Central memory CD8-positive, alpha-beta T cell (primary cell): ENCODE data around the gene CACNA1B.

ENCODE experiments used
- ATAC-seq: fragments of 150-1000 bp; cut with Tn5 transposase; replicated peaks from 2 replicates; pipeline ENCODE4 v1.10.0; 2022; ENCODE audit warnings: mild to moderate bottlenecking, moderate FRiP score, moderate number of reproducible peaks; ENCODE audit not compliant: poor library complexity, severe bottlenecking; ENCODE audit errors: extremely low read depth
- DNase-seq, 2 donors: peaks; one replicate each; pipeline ENCODE4 v3.0.0; 2021; ENCODE audit warnings: low spot score in 2 of 2
- H3K27ac Mint-ChIP-seq: one replicate; pipeline ENCODE4 v1.8.0; 2022; ENCODE audit warnings: low read depth, mild to moderate bottlenecking, moderate library complexity, mixed read lengths
- H3K27me3 Mint-ChIP-seq: one replicate; pipeline ENCODE4 v1.8.0; 2022; ENCODE audit warnings: mixed read lengths
- H3K36me3 Mint-ChIP-seq: one replicate; pipeline ENCODE4 v1.8.0; 2022; ENCODE audit warnings: mild to moderate bottlenecking, moderate library complexity, mixed read lengths; ENCODE audit not compliant: insufficient read depth
- H3K4me1 Mint-ChIP-seq: one replicate; pipeline ENCODE4 v1.8.0; 2022; ENCODE audit warnings: mixed read lengths
- H3K4me3 Mint-ChIP-seq: one replicate; pipeline ENCODE4 v1.8.0; 2022; ENCODE audit warnings: mild to moderate bottlenecking, moderate library complexity, mixed read lengths
- H3K9me3 Mint-ChIP-seq: one replicate; pipeline ENCODE4 v1.8.0; 2022; ENCODE audit warnings: mixed read lengths

Gene CACNA1B

DNA sequence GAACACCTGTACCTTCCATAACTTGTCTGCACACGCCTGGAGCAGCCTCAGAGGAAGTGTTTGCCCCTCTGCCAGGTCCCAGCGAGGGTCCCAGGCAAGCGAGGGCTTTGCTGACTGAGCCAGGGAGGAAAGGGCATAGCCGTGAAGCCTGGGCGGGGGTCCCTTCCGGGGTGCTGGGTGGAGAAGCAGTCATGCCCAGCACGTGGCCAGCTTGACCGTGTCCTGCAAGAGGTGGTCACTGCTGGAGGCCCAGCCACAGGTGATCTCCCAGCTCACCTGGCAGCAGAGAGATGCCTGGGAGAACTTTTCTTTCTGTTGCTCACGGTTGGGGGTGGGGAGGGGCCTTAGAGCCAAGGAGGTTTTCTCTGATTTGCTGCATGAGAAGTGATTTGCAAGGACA is 195.3 kb downstream of the CACNA1B start:
- no peak overlapping the region for H3K27ac Mint-ChIP-seq
- no peaks in the 10 kb centered on the region for H3K9me3 Mint-ChIP-seq
- H3K4me1 Mint-ChIP-seq = no peaks in the 10 kb centered on the region
- peaks cover 2% of the 10 kb centered on the region for H3K36me3 Mint-ChIP-seq
- peaks cover 56% of the 10 kb centered on the region for H3K27me3 Mint-ChIP-seq
- no peak for DNase-seq
- ATAC-seq = no peak
- no peak overlapping the region for H3K4me3 Mint-ChIP-seq

- Mint-ChIP-seq H3K4me3 (no peak overlapping the region), H3K4me1 (no peaks in the 10 kb centered on the region), H3K36me3 (peaks cover 2% of the 10 kb centered on the region), H3K27me3 (peaks cover 56% of the 10 kb centered on the region), H3K27ac (no peak overlapping the region), H3K9me3 (no peaks in the 10 kb centered on the region)
- DNase-seq (no peak), ATAC-seq (no peak)
Observed at GRCh38 chr9:138073408-138073807, 195.8 kb downstream of the CACNA1B start.

DNA sequence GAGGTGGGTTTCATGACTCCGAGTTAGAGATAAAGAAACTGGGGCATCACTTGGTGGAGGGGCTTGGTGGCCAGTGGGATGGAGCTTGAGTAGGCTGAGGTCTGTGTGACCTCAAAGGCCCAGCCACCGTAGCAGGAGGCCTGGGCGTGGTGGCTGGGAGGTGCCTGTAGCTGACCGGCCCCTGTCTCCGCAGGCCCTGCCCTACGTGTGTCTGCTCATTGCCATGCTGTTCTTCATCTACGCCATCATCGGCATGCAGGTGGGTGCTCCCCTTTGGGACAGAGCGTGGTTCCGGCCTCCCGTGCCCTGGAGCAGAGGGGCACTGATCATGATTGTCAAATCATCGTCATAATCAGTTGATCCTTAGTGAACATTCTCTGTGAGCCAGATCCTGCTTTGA is 196.2 kb downstream of the CACNA1B start:
- H3K9me3 Mint-ChIP-seq = no peaks in the 10 kb centered on the region
- ATAC-seq (no peak), DNase-seq (no peak)
- H3K4me3 Mint-ChIP-seq = no peak overlapping the region
- H3K4me1 Mint-ChIP-seq = no peaks in the 10 kb centered on the region
- H3K36me3 Mint-ChIP-seq = peaks cover 2% of the 10 kb centered on the region
- H3K27ac Mint-ChIP-seq = no peak overlapping the region
- peaks cover 60% of the 10 kb centered on the region for H3K27me3 Mint-ChIP-seq

- peaks cover 2% of the 10 kb centered on the region for H3K36me3 Mint-ChIP-seq
- ATAC-seq (no peak), DNase-seq (no peak)
- H3K27ac Mint-ChIP-seq = no peak overlapping the region
- H3K4me1 Mint-ChIP-seq = no peaks in the 10 kb centered on the region
- H3K4me3 Mint-ChIP-seq = no peak overlapping the region
- peaks cover 68% of the 10 kb centered on the region for H3K27me3 Mint-ChIP-seq
- no peaks in the 10 kb centered on the region for H3K9me3 Mint-ChIP-seq
Observed at GRCh38 chr9:138074516-138074915, 196.9 kb downstream of the CACNA1B start.

GRCh38 chr9:138075496-138075895 is 197.9 kb downstream of the CACNA1B start:
- ATAC-seq (no peak), DNase-seq (no peak)
- Mint-ChIP-seq H3K4me1 (no peaks in the 10 kb centered on the region), H3K27me3 (peaks cover 77% of the 10 kb centered on the region), H3K4me3 (no peak overlapping the region), H3K36me3 (peaks cover 2% of the 10 kb centered on the region), H3K27ac (no peak overlapping the region), H3K9me3 (no peaks in the 10 kb centered on the region)

GRCh38 chr9:138075961-138076649 is 198.5 kb downstream of the CACNA1B start:
- no peak overlapping the region for H3K27ac Mint-ChIP-seq

GRCh38 chr9:138076650-138077009 is 199.0 kb downstream of the CACNA1B start:
- Mint-ChIP-seq H3K4me3 (no peak overlapping the region), H3K27me3 (peaks cover 81% of the 10 kb centered on the region), H3K9me3 (no peaks in the 10 kb centered on the region), H3K36me3 (peaks cover 2% of the 10 kb centered on the region), H3K4me1 (no peaks in the 10 kb centered on the region), H3K27ac (no peak overlapping the region)
- ATAC-seq (no peak), DNase-seq (no peak)

More at GRCh38 chr9:138075961-138076649, 198.5 kb downstream of the CACNA1B start:
- peaks cover 81% of the 10 kb centered on the region for H3K27me3 Mint-ChIP-seq
- no peak for DNase-seq
- H3K9me3 Mint-ChIP-seq = no peaks in the 10 kb centered on the region
- peaks cover 2% of the 10 kb centered on the region for H3K36me3 Mint-ChIP-seq
- no peaks in the 10 kb centered on the region for H3K4me1 Mint-ChIP-seq
- no peak for ATAC-seq
- H3K4me3 Mint-ChIP-seq = no peak overlapping the region

DNA sequence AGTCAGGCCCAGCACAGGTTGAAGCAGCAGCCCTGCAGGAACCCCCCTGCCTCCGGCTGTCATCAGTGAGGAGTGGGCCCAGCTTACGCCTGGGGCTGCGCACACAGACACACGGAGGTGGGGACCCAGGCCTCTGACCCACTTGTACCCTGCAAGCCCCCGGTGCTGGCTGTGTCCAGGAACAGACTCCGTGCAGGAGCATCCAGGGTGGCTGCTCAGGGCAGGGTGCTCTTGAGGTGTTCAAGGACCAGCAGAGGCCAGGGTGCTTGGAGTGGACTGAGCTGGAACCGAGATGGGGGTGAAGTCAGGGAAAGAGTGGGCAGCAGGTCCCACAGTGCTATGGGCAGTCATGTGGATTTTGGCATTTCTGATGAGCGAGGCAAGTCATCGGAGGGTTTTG is 199.5 kb downstream of the CACNA1B start:
- Mint-ChIP-seq H3K36me3 (peaks cover 2% of the 10 kb centered on the region), H3K27me3 (peaks cover 81% of the 10 kb centered on the region), H3K27ac (no peak overlapping the region), H3K9me3 (no peaks in the 10 kb centered on the region), H3K4me1 (no peaks in the 10 kb centered on the region), H3K4me3 (no peak overlapping the region)
- ATAC-seq (no peak), DNase-seq (no peak)

- no peak overlapping the region for H3K27ac Mint-ChIP-seq
- no peaks in the 10 kb centered on the region for H3K36me3 Mint-ChIP-seq
- no peaks in the 10 kb centered on the region for H3K9me3 Mint-ChIP-seq
- ATAC-seq (no peak), DNase-seq (no peak)
- H3K4me3 Mint-ChIP-seq = no peak overlapping the region
- H3K4me1 Mint-ChIP-seq = no peaks in the 10 kb centered on the region
- H3K27me3 Mint-ChIP-seq = peaks cover 77% of the 10 kb centered on the region
Observed at GRCh38 chr9:138077898-138078540, 200.4 kb downstream of the CACNA1B start.

- no peaks in the 10 kb centered on the region for H3K4me1 Mint-ChIP-seq
- no peak overlapping the region for H3K27ac Mint-ChIP-seq
- no peaks in the 10 kb centered on the region for H3K36me3 Mint-ChIP-seq
- no peaks in the 10 kb centered on the region for H3K9me3 Mint-ChIP-seq
- peaks cover 69% of the 10 kb centered on the region for H3K27me3 Mint-ChIP-seq
- no peak overlapping the region for H3K4me3 Mint-ChIP-seq
- no peak for DNase-seq
- ATAC-seq = no peak
Observed at GRCh38 chr9:138078846-138079245, 201.3 kb downstream of the CACNA1B start.

DNA sequence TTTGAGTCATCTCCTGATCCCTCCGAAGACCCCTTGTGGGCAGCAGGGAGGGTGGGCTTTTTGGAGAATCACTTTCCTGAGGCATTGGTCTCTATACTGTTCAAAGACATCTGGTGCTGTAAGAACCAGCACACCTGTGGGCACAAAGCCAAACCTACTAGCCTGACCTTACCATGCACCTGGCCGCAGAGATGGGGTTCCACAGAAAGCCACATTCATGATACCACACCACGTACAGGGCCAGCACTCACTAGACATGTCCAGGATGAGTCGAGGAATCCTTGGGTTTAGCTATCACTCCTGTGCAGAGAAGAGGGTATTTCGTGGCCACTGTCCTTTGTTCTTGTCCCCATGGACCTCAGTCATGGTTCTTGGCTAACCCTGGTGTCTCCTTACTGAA is 203.4 kb downstream of the CACNA1B start:
- Mint-ChIP-seq H3K4me1 (no peaks in the 10 kb centered on the region), H3K27me3 (peaks cover 72% of the 10 kb centered on the region), H3K4me3 (no peak overlapping the region), H3K27ac (no peak overlapping the region), H3K9me3 (peaks cover 12% of the 10 kb centered on the region), H3K36me3 (no peaks in the 10 kb centered on the region)
- DNase-seq (no peak), ATAC-seq (no peak)

GRCh38 chr9:138082918-138083636 is 205.5 kb downstream of the CACNA1B start:
- H3K4me3 Mint-ChIP-seq = no peak overlapping the region
- H3K27ac Mint-ChIP-seq = no peak overlapping the region
- H3K9me3 Mint-ChIP-seq = peaks cover 19% of the 10 kb centered on the region
- no peaks in the 10 kb centered on the region for H3K36me3 Mint-ChIP-seq
- H3K4me1 Mint-ChIP-seq = no peaks in the 10 kb centered on the region
- DNase-seq (no peak), ATAC-seq (no peak)
- H3K27me3 Mint-ChIP-seq = peaks cover 69% of the 10 kb centered on the region

GRCh38 chr9:138083873-138084272 is 206.3 kb downstream of the CACNA1B start:
- DNase-seq = no peak
- Mint-ChIP-seq H3K36me3 (no peaks in the 10 kb centered on the region), H3K4me3 (no peak overlapping the region), H3K27ac (no peak overlapping the region), H3K9me3 (peaks cover 19% of the 10 kb centered on the region), H3K27me3 (peaks cover 61% of the 10 kb centered on the region), H3K4me1 (no peaks in the 10 kb centered on the region)
- ATAC-seq = no peak
